Amniotic stem cell (primary cell): ENCODE measurements around the gene CNPY1.
"Not testable (repeated sequence)": the region's sequence is repeated elsewhere in the genome, so short reads cannot be mapped to it uniquely, and the experiment has no call there.

ENCODE experiments used
- DNase-seq: peaks from one replicate; lab custom pipeline; 2025; lab: John Stamatoyannopoulos, UW

CNPY1 gene

GRCh38 chr7:155578016-155578415 is 31.7 kb upstream of the CNPY1 start:
- no peak for DNase-seq

- no peak for DNase-seq
These were observed 31.1 kb upstream of the CNPY1 start for GRCh38 chr7:155577509-155577905.

- no peak for DNase-seq
These were observed 30.6 kb upstream of the CNPY1 start for GRCh38 chr7:155576900-155577508.

DNA sequence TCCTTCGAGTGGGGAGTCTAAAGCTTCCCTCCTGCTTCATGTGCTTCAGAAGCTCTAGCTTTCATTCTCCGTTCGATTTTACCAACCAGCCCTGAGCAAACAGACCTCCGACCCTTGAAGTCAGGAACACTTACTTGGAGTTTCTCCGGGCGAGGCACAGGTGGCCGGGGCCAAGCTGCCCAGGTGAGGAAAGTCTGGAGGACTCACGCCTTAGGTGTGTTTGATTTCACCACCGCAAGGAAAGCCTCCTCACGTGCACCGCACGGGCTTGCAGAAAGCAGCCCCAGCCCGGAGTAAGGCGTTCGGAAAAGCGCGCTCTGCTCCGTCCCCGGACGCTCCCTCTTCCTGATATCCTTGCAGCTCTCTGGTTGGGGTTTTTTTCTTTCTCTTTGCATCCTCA is 30.1 kb upstream of the CNPY1 start:
- DNase-seq: no peak

DNA sequence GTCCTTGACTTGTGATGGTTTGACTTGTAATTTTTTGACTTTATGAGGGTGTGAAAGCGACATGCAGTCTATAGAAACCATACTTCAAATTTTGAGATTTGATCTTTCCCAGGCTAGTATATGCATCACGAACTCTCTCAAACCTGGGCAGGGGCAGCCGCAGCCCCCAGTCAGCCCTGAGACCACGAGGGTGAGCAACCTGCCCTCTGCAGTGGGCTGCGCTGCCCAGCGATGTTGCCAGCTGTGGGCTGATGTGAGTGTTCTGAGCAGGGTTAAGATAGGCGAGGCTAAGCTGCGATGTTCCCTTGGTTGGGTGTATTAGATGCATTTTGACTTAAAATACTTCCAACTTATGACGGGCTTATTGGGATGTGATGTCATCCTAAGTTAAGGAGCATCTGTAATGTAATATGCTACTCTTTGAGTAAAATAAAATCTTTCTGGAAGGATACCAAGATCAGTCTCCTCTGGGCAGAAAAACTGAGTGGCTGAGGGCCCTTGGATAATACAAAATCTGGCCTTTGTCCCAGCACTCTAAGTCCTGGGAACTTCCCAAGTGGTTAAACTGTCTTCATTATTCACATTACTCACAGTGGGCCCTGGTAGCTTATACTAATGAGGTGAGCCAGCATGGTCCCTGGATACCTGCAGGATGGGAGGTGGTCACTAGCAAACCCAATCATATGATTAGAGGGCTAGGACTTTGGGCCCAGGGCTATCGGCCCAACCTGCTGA is 28.4 kb upstream of the CNPY1 start:
- no peak for DNase-seq

GRCh38 chr7:155571581-155572345 is 25.4 kb upstream of the CNPY1 start:
- no peak for DNase-seq

GRCh38 chr7:155570991-155571390 is 24.6 kb upstream of the CNPY1 start:
- DNase-seq: no peak

DNA sequence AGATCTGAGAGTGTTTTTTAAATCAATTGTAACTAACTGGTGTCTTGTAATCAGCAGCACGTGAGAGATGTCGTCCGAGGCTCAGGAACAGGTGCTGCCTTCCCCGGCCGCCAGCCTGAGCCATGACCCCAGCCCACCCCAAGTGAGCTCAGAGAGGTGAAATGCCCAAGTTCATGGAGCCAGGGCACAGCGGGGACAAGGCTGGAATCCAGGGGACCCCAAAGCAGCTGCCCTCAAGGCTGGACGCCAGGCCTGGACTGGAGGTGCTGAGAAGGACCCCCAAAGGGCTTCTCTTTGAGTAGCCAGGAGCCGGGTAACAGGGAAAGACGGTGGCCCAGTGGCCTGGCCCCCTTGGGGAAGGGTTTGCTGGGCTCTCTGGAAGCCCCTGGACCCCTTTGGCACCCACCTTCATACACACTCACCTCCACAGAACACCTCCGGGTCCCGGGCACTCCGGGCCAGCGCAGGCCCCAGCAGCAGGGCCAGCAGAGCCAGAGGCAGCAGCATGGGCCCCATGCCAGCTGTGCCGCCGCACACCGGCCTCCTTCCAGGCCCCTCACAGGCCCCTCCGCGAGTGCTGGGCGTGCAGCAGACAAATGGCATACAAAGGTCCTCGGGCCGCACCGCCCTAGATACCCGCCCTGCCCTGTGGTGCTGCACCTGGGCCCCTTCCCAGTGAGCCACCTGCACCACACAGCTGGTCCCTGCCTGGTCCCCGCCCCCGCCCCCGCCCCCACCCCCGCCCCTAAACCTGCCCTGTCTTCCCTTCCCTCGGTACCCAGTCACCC is 24.0 kb upstream of the CNPY1 start:
- DNase-seq: no peak

- DNase-seq: no peak
These were observed 23.3 kb upstream of the CNPY1 start for GRCh38 chr7:155569681-155570080.

GRCh38 chr7:155568842-155569494 is 22.6 kb upstream of the CNPY1 start:
- no peak for DNase-seq

- no peak for DNase-seq
These were observed 21.9 kb upstream of the CNPY1 start for GRCh38 chr7:155568333-155568660.

- DNase-seq: no peak
These were observed 21.4 kb upstream of the CNPY1 start for GRCh38 chr7:155567646-155568332.

DNA sequence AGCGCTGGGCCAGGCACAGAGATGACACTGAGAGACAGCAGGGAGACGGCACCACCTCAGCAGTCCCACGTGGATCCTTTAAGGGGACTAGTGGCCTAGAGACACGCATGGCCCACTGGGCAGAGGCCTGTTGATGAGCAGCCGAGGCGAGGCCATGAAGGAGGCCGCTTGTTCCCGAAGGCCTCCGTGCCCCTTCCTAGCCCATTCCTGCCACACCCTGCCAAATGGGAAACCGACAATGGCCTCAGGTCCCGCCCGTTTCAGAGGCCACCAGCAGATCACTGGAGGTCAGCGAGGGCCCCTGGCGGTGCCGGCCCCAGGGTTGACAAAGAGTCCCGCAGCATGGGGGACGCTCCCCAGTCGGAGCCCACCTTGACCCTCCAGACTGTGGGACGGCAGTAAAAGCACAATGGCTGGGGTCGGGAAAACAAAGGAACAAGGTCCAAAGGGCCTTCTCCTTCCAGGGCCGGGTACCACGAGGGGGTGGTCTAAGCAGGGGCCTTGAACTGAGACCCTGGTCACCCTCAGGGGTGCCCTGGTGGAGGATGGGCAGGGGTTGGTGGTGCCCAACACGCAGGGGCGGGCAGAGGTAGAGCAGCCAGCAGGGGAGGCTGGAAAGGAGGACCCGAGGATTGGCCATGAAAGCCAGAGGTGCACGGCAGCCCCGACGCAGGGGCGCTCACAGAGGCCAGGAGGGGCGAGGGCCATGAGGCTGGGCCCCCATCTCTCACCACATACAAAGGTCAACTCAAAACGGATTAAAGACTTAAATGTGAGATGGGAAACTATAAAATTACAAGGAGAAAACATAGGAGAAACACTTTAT is 19.9 kb upstream of the CNPY1 start:
- DNase-seq: no peak

DNA sequence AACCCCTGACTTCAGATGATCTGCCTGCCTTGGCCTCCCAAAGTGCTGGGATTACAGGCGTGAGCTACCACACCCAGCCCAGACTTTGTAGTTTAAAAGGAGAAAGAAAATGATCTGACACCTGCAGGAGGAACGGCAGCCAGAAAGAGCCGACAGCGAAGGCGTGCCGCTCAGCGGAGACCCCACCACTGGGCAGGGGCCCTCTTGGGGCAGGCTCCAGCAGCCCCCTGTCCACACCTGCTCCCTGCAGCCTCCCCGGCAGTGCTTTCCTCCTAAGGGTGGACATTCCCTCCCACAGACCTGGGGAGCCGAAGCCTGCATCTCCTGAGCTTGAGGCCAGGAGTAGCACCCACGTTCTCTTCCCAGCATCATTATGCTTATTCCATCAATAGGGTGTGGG is 19.2 kb upstream of the CNPY1 start:
- DNase-seq: no peak

- not testable (repeated sequence) for DNase-seq
These were observed 16.6 kb upstream of the CNPY1 start for GRCh38 chr7:155562976-155563375.

DNA sequence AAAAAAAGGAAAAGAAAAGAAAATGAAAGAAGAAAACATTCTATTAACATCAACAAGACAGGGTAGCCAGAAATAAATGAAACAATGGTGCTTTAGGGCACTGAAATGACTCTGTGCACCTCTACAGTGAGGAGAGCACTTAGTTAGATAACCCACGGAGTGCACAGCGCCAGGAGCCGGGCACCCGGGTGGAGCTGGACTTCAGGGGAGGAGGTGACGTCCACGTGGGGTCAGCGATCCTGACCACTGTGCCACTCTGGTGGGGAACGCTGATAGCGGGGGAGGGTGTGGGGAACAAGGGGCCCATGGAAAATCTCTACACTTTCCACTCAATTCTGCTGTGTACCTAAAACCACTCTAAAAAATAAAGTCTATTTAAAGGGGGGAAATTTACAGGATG is 15.7 kb upstream of the CNPY1 start:
- no peak for DNase-seq

GRCh38 chr7:155560982-155561686 is 14.8 kb upstream of the CNPY1 start:
- DNase-seq: no peak

DNA sequence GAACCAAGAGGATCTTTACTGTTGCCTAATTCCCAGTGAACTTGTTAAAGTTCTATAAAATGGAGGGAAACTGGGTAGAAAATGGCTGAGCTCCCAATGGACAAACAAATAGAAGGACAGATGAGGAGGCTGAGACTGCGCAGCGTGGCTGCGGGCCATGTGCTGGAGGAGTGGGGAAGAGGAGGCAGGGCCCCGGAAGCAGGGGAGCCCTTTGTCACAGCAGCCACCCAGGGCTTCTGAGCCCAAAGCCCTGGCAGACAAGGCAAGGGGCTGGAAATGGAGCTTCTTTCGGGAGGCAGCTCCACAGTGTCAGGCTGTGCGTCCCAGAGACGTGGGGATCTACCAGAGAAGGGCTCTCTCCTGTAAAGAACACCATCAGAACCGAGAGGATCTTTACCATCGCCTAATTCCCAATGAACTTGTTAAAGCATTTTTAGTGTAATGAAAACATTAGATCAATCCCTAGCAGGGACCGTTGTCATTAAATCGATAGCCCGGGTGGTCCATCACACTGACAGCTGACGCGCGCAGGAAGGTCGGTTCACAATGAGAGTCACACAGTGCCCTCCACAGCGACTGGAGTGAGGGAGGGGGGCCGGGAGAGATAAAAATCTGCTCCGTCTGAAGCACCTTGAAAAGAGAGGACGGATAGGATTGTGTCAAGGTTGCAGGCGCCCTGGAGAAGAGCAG is 14.0 kb upstream of the CNPY1 start:
- DNase-seq: no peak

GRCh38 chr7:155559519-155560108 is 13.3 kb upstream of the CNPY1 start:
- DNase-seq: no peak
